Osteocyte (in vitro differentiated cells): ENCODE measurements around the gene PLXNA2. TPM values are rescaled to one million over a fixed set of nuclear protein-coding genes. Genes with fewer than 3 reads are reported as not detected.

Experiments
- DNase-seq: peaks from one replicate; pipeline ENCODE4 v3.0.0; 2021; ENCODE audit warnings: mixed read lengths; ENCODE audit not compliant: unreplicated experiment; ENCODE audit errors: extremely low spot score
- H3K27ac Mint-ChIP-seq: one replicate; pipeline ENCODE4 v1.8.0; 2021; ENCODE audit warnings: mild to moderate bottlenecking, mixed read lengths; ENCODE audit not compliant: unreplicated experiment
- H3K27me3 Mint-ChIP-seq: one replicate; pipeline ENCODE4 v1.8.0; 2021; ENCODE audit warnings: mixed read lengths; ENCODE audit not compliant: unreplicated experiment
- H3K36me3 Mint-ChIP-seq: one replicate; pipeline ENCODE4 v1.8.0; 2021; ENCODE audit warnings: mixed read lengths; ENCODE audit not compliant: unreplicated experiment
- H3K4me1 Mint-ChIP-seq: one replicate; pipeline ENCODE4 v1.8.0; 2021; ENCODE audit warnings: mixed read lengths; ENCODE audit not compliant: unreplicated experiment
- H3K4me3 Mint-ChIP-seq: one replicate; pipeline ENCODE4 v1.8.0; 2021; ENCODE audit warnings: mild to moderate bottlenecking, moderate library complexity, mixed read lengths; ENCODE audit not compliant: unreplicated experiment
- H3K9me3 Mint-ChIP-seq: one replicate; pipeline ENCODE4 v1.8.0; 2021; ENCODE audit warnings: mixed read lengths; ENCODE audit not compliant: unreplicated experiment
- total RNA-seq: library from RNA; stranded (reverse); gene quantifications from 2 replicates; pipeline ENCODE4 v1.2.1, GENCODE V29; 2021
- TF ChIP-seq, protein P1 (sequence below): fragments of 200-600 bp; sonication (generic); IDR thresholded peaks from 2 replicates; pipeline ENCODE4 v1.5.0; 2021; ENCODE audit warnings: antibody characterized with exemption, mild to moderate bottlenecking, moderate library complexity

The PLXNA2 gene
- total RNA-seq, 1 donor from 2014 or later: 19.5 TPM

DNA sequence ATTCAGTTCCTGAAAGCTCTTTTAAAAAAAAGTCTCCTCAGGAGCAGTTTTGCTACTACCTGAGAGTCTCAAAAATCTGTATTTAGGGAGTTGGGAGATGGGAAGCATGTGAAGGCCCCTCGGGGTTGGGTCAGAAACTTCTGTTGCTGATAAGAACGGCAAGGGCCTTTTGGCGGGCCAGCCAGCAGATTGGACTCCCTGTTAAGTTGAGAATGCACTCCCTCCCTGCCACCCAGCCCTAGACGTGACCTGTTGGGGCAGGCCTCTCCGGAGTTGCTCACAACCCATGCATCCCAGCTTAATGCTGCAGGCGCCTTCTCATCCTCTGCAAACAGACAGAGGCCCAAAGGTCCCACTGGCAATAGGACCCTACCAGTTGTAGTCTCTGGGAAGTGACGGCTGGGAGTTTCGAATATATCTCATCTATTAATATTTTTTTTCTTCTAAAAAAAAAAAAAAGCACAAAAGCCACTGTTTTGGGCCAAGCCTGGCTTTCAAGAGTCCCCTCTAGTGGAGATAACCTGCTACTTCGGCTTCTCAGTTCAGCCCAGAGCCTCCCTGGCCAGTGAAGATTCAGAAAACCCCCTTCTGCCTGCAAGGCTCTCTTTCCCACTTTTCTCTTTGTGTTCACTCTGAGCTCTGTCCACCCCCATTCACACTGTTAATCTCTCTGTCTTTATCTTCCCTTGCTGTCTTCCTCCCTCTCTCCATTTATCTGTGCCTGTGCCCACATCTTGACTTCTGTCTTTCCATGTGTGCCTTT lies 5.3 kb downstream of the PLXNA2 start:
- peaks cover 80% of the 10 kb centered on the region for H3K4me1 Mint-ChIP-seq
- no peaks in the 10 kb centered on the region for H3K27me3 Mint-ChIP-seq
- TF ChIP-seq, protein P1, sequence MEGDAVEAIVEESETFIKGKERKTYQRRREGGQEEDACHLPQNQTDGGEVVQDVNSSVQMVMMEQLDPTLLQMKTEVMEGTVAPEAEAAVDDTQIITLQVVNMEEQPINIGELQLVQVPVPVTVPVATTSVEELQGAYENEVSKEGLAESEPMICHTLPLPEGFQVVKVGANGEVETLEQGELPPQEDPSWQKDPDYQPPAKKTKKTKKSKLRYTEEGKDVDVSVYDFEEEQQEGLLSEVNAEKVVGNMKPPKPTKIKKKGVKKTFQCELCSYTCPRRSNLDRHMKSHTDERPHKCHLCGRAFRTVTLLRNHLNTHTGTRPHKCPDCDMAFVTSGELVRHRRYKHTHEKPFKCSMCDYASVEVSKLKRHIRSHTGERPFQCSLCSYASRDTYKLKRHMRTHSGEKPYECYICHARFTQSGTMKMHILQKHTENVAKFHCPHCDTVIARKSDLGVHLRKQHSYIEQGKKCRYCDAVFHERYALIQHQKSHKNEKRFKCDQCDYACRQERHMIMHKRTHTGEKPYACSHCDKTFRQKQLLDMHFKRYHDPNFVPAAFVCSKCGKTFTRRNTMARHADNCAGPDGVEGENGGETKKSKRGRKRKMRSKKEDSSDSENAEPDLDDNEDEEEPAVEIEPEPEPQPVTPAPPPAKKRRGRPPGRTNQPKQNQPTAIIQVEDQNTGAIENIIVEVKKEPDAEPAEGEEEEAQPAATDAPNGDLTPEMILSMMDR: peak; percentile 85
- H3K36me3 Mint-ChIP-seq: no peaks in the 10 kb centered on the region
- no peaks in the 10 kb centered on the region for H3K9me3 Mint-ChIP-seq
- H3K4me3 Mint-ChIP-seq: peak overlapping the region; percentile 41
- DNase-seq: no peak
- H3K27ac Mint-ChIP-seq: no peak overlapping the region

DNA sequence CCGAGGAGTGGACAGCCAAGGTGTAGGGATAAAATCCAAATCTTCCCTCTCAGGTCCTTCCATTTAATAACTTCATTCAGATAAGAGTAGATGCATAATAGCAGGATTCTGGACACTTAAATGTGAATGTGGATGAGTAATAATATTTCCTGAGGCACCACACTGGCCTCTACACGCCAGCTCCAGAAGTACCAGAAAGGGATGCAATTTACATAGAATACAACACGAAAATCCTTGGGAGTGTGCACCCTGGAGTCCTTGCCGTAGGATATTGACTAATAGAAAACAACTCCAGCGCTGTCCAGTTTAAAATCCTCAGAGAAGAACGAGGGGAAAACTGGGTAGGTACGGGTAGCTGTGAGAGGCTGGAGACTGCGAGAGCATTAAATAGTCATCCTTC lies 6.9 kb downstream of the PLXNA2 start:
- Mint-ChIP-seq H3K36me3 (no peaks in the 10 kb centered on the region), H3K4me1 (peaks cover 89% of the 10 kb centered on the region), H3K9me3 (no peaks in the 10 kb centered on the region), H3K4me3 (no peak overlapping the region), H3K27ac (peak overlapping the region; percentile 78), H3K27me3 (no peaks in the 10 kb centered on the region)
- no peak for DNase-seq
- TF ChIP-seq, protein P1: peak; percentile 32

DNA sequence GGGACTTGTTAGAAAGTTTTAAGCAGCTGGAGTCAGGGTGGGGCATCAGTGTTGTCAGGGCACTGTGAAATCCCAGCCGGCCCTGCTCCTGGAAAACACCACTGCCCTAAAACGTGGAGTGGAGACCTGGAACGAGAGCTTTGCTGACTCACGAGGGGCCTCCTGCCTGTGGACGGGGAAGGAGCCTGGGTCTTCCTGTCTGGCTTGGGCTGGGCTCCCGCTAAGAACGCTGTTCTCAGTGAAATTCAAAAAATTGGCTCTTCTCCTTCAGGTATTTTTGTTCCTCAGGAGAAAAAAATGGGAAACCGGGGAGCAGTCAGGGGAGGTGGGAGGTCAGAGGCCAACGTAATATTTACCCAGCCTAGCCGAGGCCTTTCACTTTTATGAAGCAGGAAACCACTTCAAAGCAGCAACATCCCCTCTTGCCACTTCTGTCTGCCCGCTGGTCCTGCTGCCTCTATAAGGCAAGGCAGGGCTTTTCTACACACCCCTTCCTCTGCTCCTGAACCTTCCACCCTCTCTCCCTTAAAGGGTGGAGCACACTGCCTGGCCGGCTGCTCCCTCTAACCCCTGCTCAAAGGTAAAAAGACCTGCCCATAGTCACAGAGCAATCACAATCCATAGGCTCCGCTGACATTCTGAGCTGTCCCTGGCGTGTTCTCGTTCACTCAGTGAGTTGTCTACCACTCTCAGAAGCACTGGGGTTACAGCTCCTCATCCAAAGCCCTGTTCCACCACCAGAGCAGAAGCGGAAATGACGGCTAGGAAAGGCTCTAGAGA lies 8.0 kb downstream of the PLXNA2 start:
- no peaks in the 10 kb centered on the region for H3K9me3 Mint-ChIP-seq
- H3K27ac Mint-ChIP-seq: peak overlapping the region; percentile 78
- peaks cover 91% of the 10 kb centered on the region for H3K4me1 Mint-ChIP-seq
- TF ChIP-seq, protein P1: no peak
- H3K27me3 Mint-ChIP-seq: no peaks in the 10 kb centered on the region
- no peak for DNase-seq
- no peak overlapping the region for H3K4me3 Mint-ChIP-seq
- no peaks in the 10 kb centered on the region for H3K36me3 Mint-ChIP-seq

DNA sequence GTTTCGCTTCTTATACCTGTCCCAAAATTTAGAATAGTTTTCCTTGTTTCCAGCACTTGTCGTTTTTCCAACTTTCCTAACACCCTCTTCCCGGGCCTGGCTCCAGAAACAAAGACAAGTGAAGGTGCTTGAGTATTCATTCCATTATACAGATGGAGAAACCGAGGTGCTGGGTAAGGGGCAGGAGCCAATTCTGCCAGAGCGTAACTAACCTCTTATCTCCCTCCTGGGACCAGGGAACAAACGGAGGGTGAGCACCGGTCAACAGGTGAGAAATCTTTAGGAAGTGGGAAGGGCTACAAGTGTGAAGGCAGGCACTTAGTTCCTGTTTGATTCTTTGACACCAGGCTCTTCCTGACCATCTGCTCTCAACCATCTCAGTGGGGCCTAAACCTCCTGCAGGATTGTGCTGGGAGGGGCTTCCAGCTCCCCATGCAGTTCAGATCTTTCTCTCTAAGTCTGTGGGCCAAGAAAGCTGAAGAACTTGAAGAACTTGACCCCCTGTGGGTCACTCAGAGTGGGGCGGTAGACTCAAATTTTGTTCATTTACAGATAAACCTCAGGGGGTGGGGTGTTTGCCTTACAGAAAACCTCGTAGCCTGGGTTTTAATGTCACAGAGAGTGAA lies 8.7 kb downstream of the PLXNA2 start:
- Mint-ChIP-seq H3K36me3 (no peaks in the 10 kb centered on the region), H3K27ac (peak overlapping the region; percentile 78), H3K4me1 (peaks cover 94% of the 10 kb centered on the region), H3K4me3 (no peak overlapping the region), H3K9me3 (no peaks in the 10 kb centered on the region), H3K27me3 (no peaks in the 10 kb centered on the region)
- TF ChIP-seq, protein P1: no peak
- DNase-seq: no peak

DNA sequence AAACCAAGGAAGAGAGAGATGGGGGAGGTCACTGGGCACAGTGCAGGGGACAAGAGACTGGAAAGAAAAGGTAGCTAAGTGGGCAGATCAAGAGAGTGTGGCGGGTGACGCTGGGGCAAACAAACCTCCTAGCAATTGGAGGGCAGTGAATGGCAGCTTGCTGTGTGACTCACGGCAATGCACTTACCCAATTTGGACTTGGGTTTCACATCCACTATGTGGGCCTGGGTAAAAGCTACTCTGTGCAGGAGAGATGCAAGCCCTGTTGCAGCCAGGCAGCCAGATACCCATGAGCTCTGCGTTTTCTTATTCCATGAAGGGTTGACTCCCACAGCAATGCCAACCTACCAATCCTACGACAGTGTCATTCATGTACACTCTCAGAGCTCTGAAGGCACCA lies 9.5 kb downstream of the PLXNA2 start:
- TF ChIP-seq, protein P1: no peak
- H3K27me3 Mint-ChIP-seq: no peaks in the 10 kb centered on the region
- H3K9me3 Mint-ChIP-seq: no peaks in the 10 kb centered on the region
- no peak overlapping the region for H3K27ac Mint-ChIP-seq
- H3K36me3 Mint-ChIP-seq: no peaks in the 10 kb centered on the region
- H3K4me3 Mint-ChIP-seq: no peak overlapping the region
- H3K4me1 Mint-ChIP-seq: peaks cover 93% of the 10 kb centered on the region
- no peak for DNase-seq
